Hepatocyte (in vitro differentiated cells): ENCODE measurements around the gene CCDC102B.

Source experiments
- CTCF ChIP-seq: fragments of 200-600 bp; sonication (generic); IDR thresholded peaks from 2 replicates; pipeline ENCODE4 v1.5.1; 2016; ENCODE audit warnings: antibody characterized with exemption, mild to moderate bottlenecking; ENCODE audit not compliant: poor library complexity
- EZH2 ChIP-seq: fragments of 200-600 bp; sonication (generic); IDR thresholded peaks from 2 replicates; pipeline ENCODE4 v1.6.1; 2016; ENCODE audit warnings: antibody characterized with exemption, mild to moderate bottlenecking, borderline replicate concordance
- EZH2phosphoT487 ChIP-seq: fragments of 200-600 bp; sonication (generic); IDR thresholded peaks from one replicate; pipeline ENCODE4 v1.6.1; 2018; ENCODE audit warnings: antibody characterized with exemption, mild to moderate bottlenecking, low read depth, moderate library complexity; ENCODE audit not compliant: unreplicated experiment, severe bottlenecking

- TF ChIP-seq CTCF (no peak), EZH2phosphoT487 (no peak), EZH2 (no peak)
Observed at GRCh38 chr18:69097349-69097748, 299.5 kb downstream of the CCDC102B start.
